ENCODE data around the gene IFT88.
A peak's percentile ranks its signal among the peaks of the same experiment; 100 is the strongest.

The IFT88 gene

DNA sequence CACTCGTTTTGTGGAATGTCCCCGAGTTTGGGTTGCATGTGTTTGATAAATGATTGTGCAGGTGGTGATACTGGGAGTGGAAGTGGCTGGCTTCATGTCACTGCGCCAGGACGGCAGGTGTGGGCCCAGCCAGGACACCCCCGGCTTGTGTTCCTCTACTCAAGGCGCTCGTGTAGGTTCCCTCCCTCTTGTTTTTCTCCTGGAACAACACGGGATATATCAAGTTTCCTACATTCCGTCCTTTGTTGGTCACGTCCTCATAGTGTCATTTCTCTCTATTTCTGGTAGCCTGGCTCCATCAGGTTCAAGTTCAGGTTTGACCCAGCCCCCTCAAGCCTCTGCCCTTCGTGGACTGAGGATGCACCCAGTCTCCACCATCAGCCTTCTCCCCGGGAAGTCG lies 152.8 kb downstream of the IFT88 start:
- no peak for DNase-seq

GRCh38 chr13:20720499-20720898 lies 153.5 kb downstream of the IFT88 start:
- no peak for DNase-seq

- DNase-seq: no peak
These were observed 154.1 kb downstream of the IFT88 start for GRCh38 chr13:20721058-20721453.

- DNase-seq: peak; percentile 40
These were observed 154.7 kb downstream of the IFT88 start for GRCh38 chr13:20721454-20722357.

- DNase-seq: no peak
These were observed 160.9 kb downstream of the IFT88 start for GRCh38 chr13:20727856-20728255.

GRCh38 chr13:20728579-20729311 lies 161.8 kb downstream of the IFT88 start:
- DNase-seq: no peak

GRCh38 chr13:20729633-20730585 lies 163.0 kb downstream of the IFT88 start:
- DNase-seq: no peak

DNA sequence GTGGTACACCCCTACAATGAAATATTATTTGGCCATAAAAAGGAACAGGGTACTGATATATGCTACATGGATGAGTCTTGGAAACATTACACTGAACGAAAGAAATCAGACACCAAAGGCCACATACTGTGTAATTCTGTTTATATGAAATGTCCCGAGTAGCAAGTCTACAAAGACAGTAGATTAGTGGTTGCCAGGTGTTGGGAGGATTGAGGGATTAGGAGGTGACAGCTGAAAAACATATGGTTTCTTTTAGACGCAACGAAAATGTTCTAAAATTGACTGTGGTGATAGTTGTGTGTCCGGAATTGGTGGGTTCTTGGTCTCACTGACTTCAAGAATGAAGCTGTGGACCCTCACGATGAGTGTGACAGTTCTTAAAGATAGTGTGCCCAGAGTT lies 171.7 kb downstream of the IFT88 start:
- DNase-seq: no peak

- no peak for DNase-seq
These were observed 173.1 kb downstream of the IFT88 start for GRCh38 chr13:20740021-20740420.
